ENCODE results near the gene NAMPT.

DNA sequence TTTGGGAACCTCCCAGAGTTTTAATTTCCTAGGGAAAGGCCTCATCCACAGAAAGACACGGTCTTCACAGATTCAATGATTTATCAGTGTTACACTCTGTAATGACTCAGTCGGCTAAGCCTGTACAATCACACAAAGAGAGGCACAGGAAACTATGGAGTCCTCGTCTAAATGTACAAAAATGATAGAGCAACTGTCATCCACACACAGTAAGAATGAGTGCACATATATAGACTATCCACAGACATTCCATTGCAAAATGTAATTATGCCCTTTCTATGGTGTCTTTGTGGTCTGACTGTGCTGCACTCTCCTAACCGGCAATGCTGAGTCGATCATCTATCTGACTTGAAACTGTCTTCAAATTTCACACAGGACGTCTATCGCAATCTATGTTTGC is 3.5 kb upstream of the NAMPT start:
- no peak for TF ChIP-seq EZH2 (IDR thresholded peaks at IDR 0.05; ENCODE audit: borderline replicate concordance, low read length)
- TF ChIP-seq, protein P1, sequence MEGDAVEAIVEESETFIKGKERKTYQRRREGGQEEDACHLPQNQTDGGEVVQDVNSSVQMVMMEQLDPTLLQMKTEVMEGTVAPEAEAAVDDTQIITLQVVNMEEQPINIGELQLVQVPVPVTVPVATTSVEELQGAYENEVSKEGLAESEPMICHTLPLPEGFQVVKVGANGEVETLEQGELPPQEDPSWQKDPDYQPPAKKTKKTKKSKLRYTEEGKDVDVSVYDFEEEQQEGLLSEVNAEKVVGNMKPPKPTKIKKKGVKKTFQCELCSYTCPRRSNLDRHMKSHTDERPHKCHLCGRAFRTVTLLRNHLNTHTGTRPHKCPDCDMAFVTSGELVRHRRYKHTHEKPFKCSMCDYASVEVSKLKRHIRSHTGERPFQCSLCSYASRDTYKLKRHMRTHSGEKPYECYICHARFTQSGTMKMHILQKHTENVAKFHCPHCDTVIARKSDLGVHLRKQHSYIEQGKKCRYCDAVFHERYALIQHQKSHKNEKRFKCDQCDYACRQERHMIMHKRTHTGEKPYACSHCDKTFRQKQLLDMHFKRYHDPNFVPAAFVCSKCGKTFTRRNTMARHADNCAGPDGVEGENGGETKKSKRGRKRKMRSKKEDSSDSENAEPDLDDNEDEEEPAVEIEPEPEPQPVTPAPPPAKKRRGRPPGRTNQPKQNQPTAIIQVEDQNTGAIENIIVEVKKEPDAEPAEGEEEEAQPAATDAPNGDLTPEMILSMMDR (IDR thresholded peaks at IDR 0.05; ENCODE audit: low read length): no peak
